Measurements from ENCODE around the gene CCL4.

CCL4 gene

GRCh38 chr17:36094746-36095145 lies 8.9 kb upstream of the CCL4 start:
- no peak for TF ChIP-seq TAF1 (IDR thresholded peaks at IDR 0.05; ENCODE audit: borderline replicate concordance, insufficient read depth, low read length)
- no peak for TF ChIP-seq SIN3A (IDR thresholded peaks at IDR 0.05; ENCODE audit: borderline replicate concordance, insufficient read depth, low read length)
- no peak for TF ChIP-seq FOXP2 (optimal IDR thresholded peaks at IDR 0.05; ENCODE audit: borderline replicate concordance, extremely low read depth, extremely low read length, insufficient read depth)
- TF ChIP-seq POLR2AphosphoS5 (IDR thresholded peaks at IDR 0.05; ENCODE audit: low read depth, low read length) = no peak
- TF ChIP-seq REST (IDR thresholded peaks at IDR 0.05; ENCODE audit: insufficient read depth in 1 of 2, low read depth in 2 of 2, low read length in 2 of 2) = no peak

- TF ChIP-seq POLR2AphosphoS5 (IDR thresholded peaks at IDR 0.05; ENCODE audit: low read depth, low read length) (no peak), REST (IDR thresholded peaks at IDR 0.05; ENCODE audit: insufficient read depth in 1 of 2, low read depth in 2 of 2, low read length in 2 of 2) (no peak), FOXP2 (optimal IDR thresholded peaks at IDR 0.05; ENCODE audit: borderline replicate concordance, extremely low read depth, extremely low read length, insufficient read depth) (no peak), TAF1 (IDR thresholded peaks at IDR 0.05; ENCODE audit: borderline replicate concordance, insufficient read depth, low read length) (no peak), SIN3A (IDR thresholded peaks at IDR 0.05; ENCODE audit: borderline replicate concordance, insufficient read depth, low read length) (no peak)
Observed at GRCh38 chr17:36095992-36096391, 7.6 kb upstream of the CCL4 start.

GRCh38 chr17:36104701-36105181 lies 1.1 kb downstream of the CCL4 start:
- no peak for TF ChIP-seq TAF1 (IDR thresholded peaks at IDR 0.05; ENCODE audit: borderline replicate concordance, insufficient read depth, low read length)
- TF ChIP-seq REST (IDR thresholded peaks at IDR 0.05; ENCODE audit: insufficient read depth in 1 of 2, low read depth in 2 of 2, low read length in 2 of 2) = no peak
- no peak for TF ChIP-seq FOXP2 (optimal IDR thresholded peaks at IDR 0.05; ENCODE audit: borderline replicate concordance, extremely low read depth, extremely low read length, insufficient read depth)
- TF ChIP-seq POLR2AphosphoS5 (IDR thresholded peaks at IDR 0.05; ENCODE audit: low read depth, low read length) = no peak
- TF ChIP-seq SIN3A (IDR thresholded peaks at IDR 0.05; ENCODE audit: borderline replicate concordance, insufficient read depth, low read length) = no peak

GRCh38 chr17:36105781-36106492 lies 2.3 kb downstream of the CCL4 start:
- TF ChIP-seq REST (IDR thresholded peaks at IDR 0.05; ENCODE audit: insufficient read depth in 1 of 2, low read depth in 2 of 2, low read length in 2 of 2) = no peak
- no peak for TF ChIP-seq TAF1 (IDR thresholded peaks at IDR 0.05; ENCODE audit: borderline replicate concordance, insufficient read depth, low read length)
- no peak for TF ChIP-seq FOXP2 (optimal IDR thresholded peaks at IDR 0.05; ENCODE audit: borderline replicate concordance, extremely low read depth, extremely low read length, insufficient read depth)
- TF ChIP-seq SIN3A (IDR thresholded peaks at IDR 0.05; ENCODE audit: borderline replicate concordance, insufficient read depth, low read length) = no peak
- no peak for TF ChIP-seq POLR2AphosphoS5 (IDR thresholded peaks at IDR 0.05; ENCODE audit: low read depth, low read length)

Measured in PFSK-1 (cell line).